Neural cell (in vitro differentiated cells): ENCODE measurements around the gene PRR33. TPM values are rescaled to one million over a fixed set of nuclear protein-coding genes. Genes with fewer than 3 reads are reported as not detected.

Experiments used
- H2AFZ ChIP-seq: fragments of 200-600, 300-800 bp; sonication (generic), shearing (Covaris generic); 2 replicates; pipeline ENCODE4 v1.6.0; 2014; ENCODE audit warnings: low read depth, mild to moderate bottlenecking, antibody characterized with exemption, low read length, moderate library complexity
- H3F3A ChIP-seq: fragments of 200-600 bp; shearing (Covaris generic); 2 replicates; pipeline ENCODE4 v1.6.1; 2016; ENCODE audit warnings: mild to moderate bottlenecking, moderate library complexity, mixed read lengths, antibody characterized with exemption, low read length; ENCODE audit not compliant: insufficient read depth, poor library complexity, severe bottlenecking
- H3K27ac ChIP-seq: fragments of 200-600, 300-800 bp; sonication (generic), shearing (Covaris generic); 2 replicates; pipeline ENCODE4 v1.5.1; 2014; ENCODE audit warnings: mild to moderate bottlenecking, low read length, moderate library complexity
- H3K27me3 ChIP-seq: fragments of 300-800, 200-600 bp; sonication (generic), shearing (Covaris generic); 2 replicates; pipeline ENCODE4 v1.6.0; 2014; ENCODE audit warnings: mild to moderate bottlenecking, low read depth, low read length, moderate library complexity; ENCODE audit not compliant: insufficient read depth
- H3K36me3 ChIP-seq: fragments of 300-800, 200-600 bp; sonication (generic), shearing (Covaris generic); 2 replicates; pipeline ENCODE4 v1.5.1; 2014; ENCODE audit warnings: mild to moderate bottlenecking, antibody characterized with exemption, low read length, moderate library complexity; ENCODE audit not compliant: insufficient read depth
- H3K4me2 ChIP-seq: fragments of 300-800, 200-600 bp; sonication (generic), shearing (Covaris generic); 2 replicates; pipeline ENCODE4 v1.6.0; 2014; ENCODE audit warnings: mild to moderate bottlenecking, low read length
- H3K4me3 ChIP-seq: fragments of 300-800, 200-600 bp; sonication (generic), shearing (Covaris generic); 2 replicates; pipeline ENCODE4 v1.5.1; 2014; ENCODE audit warnings: mild to moderate bottlenecking, low read length, moderate library complexity
- H3K79me2 ChIP-seq: fragments of 200-600 bp; shearing (Covaris generic); replicated peaks from 2 replicates; pipeline ENCODE4 v1.6.0; 2014; ENCODE audit warnings: mild to moderate bottlenecking, low read length, moderate library complexity; ENCODE audit not compliant: insufficient read depth
- H3K9ac ChIP-seq: fragments of 300-800, 200-600 bp; sonication (generic), shearing (Covaris generic); 2 replicates; pipeline ENCODE4 v1.6.1; 2016; ENCODE audit warnings: mild to moderate bottlenecking, low read length, mixed read lengths
- H3K9me2 ChIP-seq: fragments of 200-600 bp; shearing (Covaris generic); 2 replicates; pipeline ENCODE4 v1.6.1; 2016; ENCODE audit warnings: mild to moderate bottlenecking, low read length, mixed read lengths; ENCODE audit not compliant: insufficient read depth
- H3K9me3 ChIP-seq: fragments of 200-600, 300-800 bp; sonication (generic), shearing (Covaris generic); 2 replicates; pipeline ENCODE4 v1.6.1; 2016; ENCODE audit warnings: mild to moderate bottlenecking, mixed run types, low read length, moderate library complexity, mixed read lengths
- H4K20me1 ChIP-seq: fragments of 200-600 bp; shearing (Covaris generic); 2 replicates; pipeline ENCODE4 v1.6.1; 2016; ENCODE audit warnings: mild to moderate bottlenecking, mixed run types; ENCODE audit not compliant: insufficient read depth
- EP300 ChIP-seq: fragments of 450-650 bp; conservative IDR thresholded peaks from 2 replicates; pipeline ENCODE4 v1.6.1; 2014; ENCODE audit warnings: antibody characterized with exemption, mild to moderate bottlenecking, moderate library complexity; ENCODE audit not compliant: poor library complexity, severe bottlenecking
- EZH2 ChIP-seq: fragments of 200-600, 300-800 bp; shearing (Covaris generic), sonication (generic); IDR thresholded peaks from 2 replicates; pipeline ENCODE4 v1.6.1; 2014; ENCODE audit warnings: antibody characterized with exemption, low read length, borderline replicate concordance, mild to moderate bottlenecking; ENCODE audit not compliant: insufficient read depth, poor library complexity, severe bottlenecking
- MXI1 ChIP-seq: fragments of 450-650 bp; conservative IDR thresholded peaks from 2 replicates; pipeline ENCODE4 v1.6.1; 2014; ENCODE audit warnings: antibody characterized with exemption, mild to moderate bottlenecking; ENCODE audit not compliant: poor library complexity, severe bottlenecking
- RAD21 ChIP-seq: fragments of 450-650 bp; conservative IDR thresholded peaks from 2 replicates; pipeline ENCODE4 v1.6.1; 2014; ENCODE audit warnings: antibody characterized with exemption, mild to moderate bottlenecking, moderate library complexity
- SMC3 ChIP-seq: fragments of 450-650 bp; conservative IDR thresholded peaks from 2 replicates; pipeline ENCODE4 v1.6.1; 2014; ENCODE audit warnings: antibody characterized with exemption, mild to moderate bottlenecking, moderate library complexity; ENCODE audit not compliant: poor library complexity
- TAF1 ChIP-seq: IDR thresholded peaks from 2 replicates; pipeline ENCODE4 v1.6.1; 2012; ENCODE audit warnings: low read depth
- polyA plus RNA-seq: library from polyadenylated mRNA; depleted of rRNA; stranded (reverse); fragments of >200 nt; gene quantifications from 2 replicates; pipeline ENCODE4 v1.2.3, GENCODE V29; 2014
- TF ChIP-seq, protein P1 (sequence below): fragments of 450-650 bp; IDR thresholded peaks from 2 replicates; pipeline ENCODE4 v1.5.1; 2014; ENCODE audit warnings: antibody characterized with exemption, mild to moderate bottlenecking, moderate library complexity; ENCODE audit not compliant: poor library complexity, severe bottlenecking
- TF ChIP-seq, protein P2 (sequence below): IDR thresholded peaks from 2 replicates; pipeline ENCODE4 v1.6.1; 2012; ENCODE audit warnings: borderline replicate concordance

The PRR33 gene
- polyA plus RNA-seq, 1 donor from 2014 or later: not detected

DNA sequence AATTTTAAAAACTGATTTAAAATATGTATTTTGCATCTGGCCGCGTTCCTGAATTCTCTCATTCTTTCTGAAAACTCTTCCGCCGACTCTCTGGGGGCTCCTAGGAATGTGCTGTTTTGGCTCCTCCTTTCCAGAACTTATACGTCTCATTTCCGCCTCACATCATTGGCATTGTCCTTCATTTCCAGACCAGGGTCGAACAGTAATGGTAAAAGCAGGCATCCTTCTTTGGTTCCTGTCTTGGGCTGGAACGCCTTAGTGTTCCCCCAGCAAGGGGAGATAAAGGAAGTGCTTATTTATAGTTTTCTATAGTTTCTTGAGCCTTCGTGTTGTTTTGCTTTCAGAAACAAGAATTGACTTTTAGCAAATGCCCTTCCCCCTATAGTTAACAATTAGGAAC, 16.9 kb upstream of the PRR33 start:
- no peaks in the 10 kb centered on the region for H3F3A ChIP-seq
- H3K27ac ChIP-seq: no peak overlapping the region
- H3K4me3 ChIP-seq: no peak overlapping the region
- H3K9ac ChIP-seq: no peak overlapping the region
- H3K9me3 ChIP-seq: no peaks in the 10 kb centered on the region
- H3K79me2 ChIP-seq: no peaks in the 10 kb centered on the region
- TF ChIP-seq RAD21: no peak
- TF ChIP-seq MXI1: no peak
- TF ChIP-seq, protein P1, sequence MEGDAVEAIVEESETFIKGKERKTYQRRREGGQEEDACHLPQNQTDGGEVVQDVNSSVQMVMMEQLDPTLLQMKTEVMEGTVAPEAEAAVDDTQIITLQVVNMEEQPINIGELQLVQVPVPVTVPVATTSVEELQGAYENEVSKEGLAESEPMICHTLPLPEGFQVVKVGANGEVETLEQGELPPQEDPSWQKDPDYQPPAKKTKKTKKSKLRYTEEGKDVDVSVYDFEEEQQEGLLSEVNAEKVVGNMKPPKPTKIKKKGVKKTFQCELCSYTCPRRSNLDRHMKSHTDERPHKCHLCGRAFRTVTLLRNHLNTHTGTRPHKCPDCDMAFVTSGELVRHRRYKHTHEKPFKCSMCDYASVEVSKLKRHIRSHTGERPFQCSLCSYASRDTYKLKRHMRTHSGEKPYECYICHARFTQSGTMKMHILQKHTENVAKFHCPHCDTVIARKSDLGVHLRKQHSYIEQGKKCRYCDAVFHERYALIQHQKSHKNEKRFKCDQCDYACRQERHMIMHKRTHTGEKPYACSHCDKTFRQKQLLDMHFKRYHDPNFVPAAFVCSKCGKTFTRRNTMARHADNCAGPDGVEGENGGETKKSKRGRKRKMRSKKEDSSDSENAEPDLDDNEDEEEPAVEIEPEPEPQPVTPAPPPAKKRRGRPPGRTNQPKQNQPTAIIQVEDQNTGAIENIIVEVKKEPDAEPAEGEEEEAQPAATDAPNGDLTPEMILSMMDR: no peak
- no peak for TF ChIP-seq EZH2
- H3K36me3 ChIP-seq: no peaks in the 10 kb centered on the region
- no peak overlapping the region for H3K4me2 ChIP-seq
- no peaks in the 10 kb centered on the region for H3K9me2 ChIP-seq
- H4K20me1 ChIP-seq: no peaks in the 10 kb centered on the region
- H3K27me3 ChIP-seq: no peaks in the 10 kb centered on the region
- no peak overlapping the region for H2AFZ ChIP-seq

DNA sequence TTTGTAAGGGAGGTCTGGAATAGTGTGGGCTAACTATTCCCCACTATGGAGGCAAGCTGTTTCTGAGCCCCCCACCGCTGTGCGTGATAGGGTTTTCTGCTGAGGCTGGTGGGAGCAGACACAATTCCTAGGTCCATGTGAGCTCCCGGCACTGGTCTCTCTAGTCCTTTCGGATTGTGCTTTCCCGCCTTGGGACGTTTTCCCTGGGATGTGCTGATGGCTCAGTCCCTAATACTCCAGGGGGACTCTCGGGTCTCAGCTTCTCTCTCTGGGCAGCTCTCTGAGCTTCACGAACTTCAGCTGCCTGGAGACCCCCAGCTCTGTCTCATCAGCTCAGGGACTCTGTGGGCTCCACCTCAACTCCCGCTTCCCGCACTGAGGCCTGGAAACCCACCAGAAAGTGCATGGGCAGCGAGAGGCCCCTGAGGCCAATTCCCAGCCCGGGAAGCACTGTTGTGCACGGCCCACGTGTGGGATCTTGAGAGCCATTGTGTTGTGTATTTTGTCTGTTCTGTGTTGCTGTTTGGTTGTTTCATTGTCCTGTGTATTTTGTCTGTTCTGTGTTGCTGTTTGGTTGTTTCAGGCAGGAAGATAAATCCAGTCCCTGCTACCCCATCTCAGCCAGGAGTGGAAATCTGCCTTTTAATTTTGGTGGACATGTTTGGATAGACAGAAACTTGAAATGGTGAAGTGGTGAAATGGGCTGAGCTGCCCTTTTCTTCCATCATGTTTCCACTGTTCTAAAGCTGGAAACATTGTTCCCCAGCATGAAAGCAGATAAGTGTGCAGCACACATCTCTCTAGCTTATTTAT, 15.1 kb upstream of the PRR33 start:
- no peaks in the 10 kb centered on the region for H3K27me3 ChIP-seq
- H2AFZ ChIP-seq: no peak overlapping the region
- H3K27ac ChIP-seq: no peak overlapping the region
- H3K4me3 ChIP-seq: no peak overlapping the region
- H3K79me2 ChIP-seq: no peaks in the 10 kb centered on the region
- TF ChIP-seq TAF1 (no peak), RAD21 (no peak), MXI1 (no peak), EP300 (no peak), SMC3 (no peak), EZH2 (no peak)
- TF ChIP-seq, protein P1: no peak
- H3K9ac ChIP-seq: no peak overlapping the region
- H3K4me2 ChIP-seq: no peak overlapping the region
- H3K9me3 ChIP-seq: no peaks in the 10 kb centered on the region
- no peaks in the 10 kb centered on the region for H3F3A ChIP-seq
- H3K9me2 ChIP-seq: no peaks in the 10 kb centered on the region
- H3K36me3 ChIP-seq: no peaks in the 10 kb centered on the region
- H4K20me1 ChIP-seq: no peaks in the 10 kb centered on the region

DNA sequence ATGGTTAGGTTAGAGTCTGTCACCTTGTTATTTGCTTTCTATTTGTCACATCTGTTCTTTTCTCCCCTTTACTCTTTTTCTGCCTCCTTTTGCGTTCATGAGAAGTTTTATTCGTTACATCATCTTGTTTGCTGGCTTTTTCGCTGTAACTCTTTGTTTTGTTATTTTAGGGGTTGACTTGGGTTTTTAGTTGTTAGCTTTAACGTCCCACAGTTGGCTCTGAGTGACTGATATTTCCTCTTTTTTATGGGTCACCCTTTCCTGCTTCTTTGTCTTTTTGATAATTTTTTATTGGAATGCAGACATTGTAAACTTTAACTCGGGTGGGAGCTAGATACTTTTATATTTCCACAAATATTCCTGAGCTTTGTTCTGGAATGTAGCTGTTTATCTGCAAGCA, 14.5 kb upstream of the PRR33 start:
- no peak overlapping the region for H3K27ac ChIP-seq
- no peak overlapping the region for H2AFZ ChIP-seq
- no peaks in the 10 kb centered on the region for H4K20me1 ChIP-seq
- no peaks in the 10 kb centered on the region for H3K27me3 ChIP-seq
- no peaks in the 10 kb centered on the region for H3K36me3 ChIP-seq
- no peaks in the 10 kb centered on the region for H3K79me2 ChIP-seq
- no peak overlapping the region for H3K4me3 ChIP-seq
- no peaks in the 10 kb centered on the region for H3K9me3 ChIP-seq
- no peak for TF ChIP-seq EZH2
- TF ChIP-seq, protein P2, sequence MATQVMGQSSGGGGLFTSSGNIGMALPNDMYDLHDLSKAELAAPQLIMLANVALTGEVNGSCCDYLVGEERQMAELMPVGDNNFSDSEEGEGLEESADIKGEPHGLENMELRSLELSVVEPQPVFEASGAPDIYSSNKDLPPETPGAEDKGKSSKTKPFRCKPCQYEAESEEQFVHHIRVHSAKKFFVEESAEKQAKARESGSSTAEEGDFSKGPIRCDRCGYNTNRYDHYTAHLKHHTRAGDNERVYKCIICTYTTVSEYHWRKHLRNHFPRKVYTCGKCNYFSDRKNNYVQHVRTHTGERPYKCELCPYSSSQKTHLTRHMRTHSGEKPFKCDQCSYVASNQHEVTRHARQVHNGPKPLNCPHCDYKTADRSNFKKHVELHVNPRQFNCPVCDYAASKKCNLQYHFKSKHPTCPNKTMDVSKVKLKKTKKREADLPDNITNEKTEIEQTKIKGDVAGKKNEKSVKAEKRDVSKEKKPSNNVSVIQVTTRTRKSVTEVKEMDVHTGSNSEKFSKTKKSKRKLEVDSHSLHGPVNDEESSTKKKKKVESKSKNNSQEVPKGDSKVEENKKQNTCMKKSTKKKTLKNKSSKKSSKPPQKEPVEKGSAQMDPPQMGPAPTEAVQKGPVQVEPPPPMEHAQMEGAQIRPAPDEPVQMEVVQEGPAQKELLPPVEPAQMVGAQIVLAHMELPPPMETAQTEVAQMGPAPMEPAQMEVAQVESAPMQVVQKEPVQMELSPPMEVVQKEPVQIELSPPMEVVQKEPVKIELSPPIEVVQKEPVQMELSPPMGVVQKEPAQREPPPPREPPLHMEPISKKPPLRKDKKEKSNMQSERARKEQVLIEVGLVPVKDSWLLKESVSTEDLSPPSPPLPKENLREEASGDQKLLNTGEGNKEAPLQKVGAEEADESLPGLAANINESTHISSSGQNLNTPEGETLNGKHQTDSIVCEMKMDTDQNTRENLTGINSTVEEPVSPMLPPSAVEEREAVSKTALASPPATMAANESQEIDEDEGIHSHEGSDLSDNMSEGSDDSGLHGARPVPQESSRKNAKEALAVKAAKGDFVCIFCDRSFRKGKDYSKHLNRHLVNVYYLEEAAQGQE: no peak
- H3K9me2 ChIP-seq: no peaks in the 10 kb centered on the region
- no peak overlapping the region for H3K9ac ChIP-seq
- no peaks in the 10 kb centered on the region for H3F3A ChIP-seq
- no peak overlapping the region for H3K4me2 ChIP-seq
